ENCODE results near the gene FBXO27.

Gene FBXO27

GRCh38 chr19:39036581-39036980, 4.2 kb upstream of the FBXO27 start:
- H3K4me1 ChIP-seq (ENCODE audit: insufficient read depth, low read length, poor library complexity, severe bottlenecking) = no peaks in the 10 kb centered on the region
- no peaks in the 10 kb centered on the region for H3K36me3 ChIP-seq (ENCODE audit: insufficient read depth, low read length)
- no peak overlapping the region for H3K4me2 ChIP-seq (ENCODE audit: low read depth, low read length, poor library complexity, severe bottlenecking)
- no peaks in the 10 kb centered on the region for H3K27me3 ChIP-seq (ENCODE audit: insufficient read depth, low read length, poor library complexity, severe bottlenecking)
- no peak overlapping the region for H3K4me3 ChIP-seq (ENCODE audit: low read length, poor library complexity, severe bottlenecking)
- no peaks in the 10 kb centered on the region for H3K79me2 ChIP-seq (ENCODE audit: insufficient read depth, low read length)
- no peak overlapping the region for H2AFZ ChIP-seq (ENCODE audit: low read length)
- no peak overlapping the region for H3K9ac ChIP-seq (ENCODE audit: low read depth, low read length, poor library complexity, severe bottlenecking)
- no peaks in the 10 kb centered on the region for H4K20me1 ChIP-seq (ENCODE audit: insufficient read depth, low read length, poor library complexity, severe bottlenecking)
- no peaks in the 10 kb centered on the region for H3K9me2 ChIP-seq (replicated peaks; ENCODE audit: low read depth, low read length)
- no peaks in the 10 kb centered on the region for H3F3A ChIP-seq (ENCODE audit: low read depth)
- no peaks in the 10 kb centered on the region; the same call in 1 of the 2 replicates for H3K9me3 ChIP-seq (ENCODE audit: insufficient read depth, low read depth, low read length)
- TF ChIP-seq EZH2phosphoT487 (IDR thresholded peaks at IDR 0.05; ENCODE audit: borderline replicate concordance) (no peak), CTCF (conservative IDR thresholded peaks at IDR 0.05; ENCODE audit: low read length) (no peak)

DNA sequence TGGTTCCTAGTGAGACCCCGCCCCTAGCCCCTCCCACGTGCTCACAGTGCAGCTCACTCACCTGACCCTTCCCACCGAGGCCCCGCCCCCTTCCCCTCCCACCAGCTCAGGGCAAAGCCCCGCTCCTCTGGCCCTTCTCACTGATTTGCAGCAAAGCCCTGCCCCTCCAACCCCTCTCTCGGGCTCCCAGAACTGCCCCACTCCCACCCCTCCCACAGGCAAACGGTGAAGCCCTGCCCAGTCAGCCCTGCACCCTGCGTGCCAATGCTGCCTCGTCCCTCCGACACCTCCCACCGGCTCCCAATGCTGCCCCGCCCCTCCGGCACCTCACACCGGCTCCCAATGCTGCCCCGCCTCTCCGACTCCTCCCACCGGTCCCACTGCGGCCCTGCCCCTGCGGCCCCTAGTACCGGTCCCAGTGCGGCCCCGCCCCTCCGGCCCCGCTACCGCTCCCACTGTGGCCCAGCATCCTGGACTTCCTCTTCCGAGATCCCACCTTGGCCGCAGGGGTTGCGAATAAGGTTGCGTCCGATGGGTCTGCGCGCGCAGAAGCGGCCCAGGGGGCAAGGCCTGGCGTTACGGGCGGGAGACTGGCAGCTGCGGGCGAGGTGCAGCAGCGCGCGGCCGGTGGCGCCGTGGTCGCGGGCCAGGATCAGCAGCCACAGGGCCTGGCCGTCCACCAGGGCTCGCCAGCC, 834 bp downstream of the FBXO27 start:
- no peaks in the 10 kb centered on the region for H3K79me2 ChIP-seq (ENCODE audit: insufficient read depth, low read length)
- no peaks in the 10 kb centered on the region for H4K20me1 ChIP-seq (ENCODE audit: insufficient read depth, low read length, poor library complexity, severe bottlenecking)
- H3K9ac ChIP-seq (ENCODE audit: low read depth, low read length, poor library complexity, severe bottlenecking) = no peak overlapping the region
- no peaks in the 10 kb centered on the region for H3K4me1 ChIP-seq (ENCODE audit: insufficient read depth, low read length, poor library complexity, severe bottlenecking)
- H3K9me2 ChIP-seq (replicated peaks; ENCODE audit: low read depth, low read length) = no peaks in the 10 kb centered on the region
- H3F3A ChIP-seq (ENCODE audit: low read depth) = no peaks in the 10 kb centered on the region
- H3K27me3 ChIP-seq (ENCODE audit: insufficient read depth, low read length, poor library complexity, severe bottlenecking) = no peaks in the 10 kb centered on the region
- 0 out of 2 replicates have a peak overlapping the region, but pooled peaks have one; percentile 23 for H2AFZ ChIP-seq (ENCODE audit: low read length)
- no peak overlapping the region for H3K4me3 ChIP-seq (ENCODE audit: low read length, poor library complexity, severe bottlenecking)
- H3K36me3 ChIP-seq (ENCODE audit: insufficient read depth, low read length) = no peaks in the 10 kb centered on the region
- H3K9me3 ChIP-seq (ENCODE audit: insufficient read depth, low read depth, low read length) = no peaks in the 10 kb centered on the region
- H3K4me2 ChIP-seq (ENCODE audit: low read depth, low read length, poor library complexity, severe bottlenecking) = no peak overlapping the region
- no peak for TF ChIP-seq CTCF (conservative IDR thresholded peaks at IDR 0.05; ENCODE audit: low read length)
- TF ChIP-seq EZH2phosphoT487 (IDR thresholded peaks at IDR 0.05; ENCODE audit: borderline replicate concordance) = no peak

DNA sequence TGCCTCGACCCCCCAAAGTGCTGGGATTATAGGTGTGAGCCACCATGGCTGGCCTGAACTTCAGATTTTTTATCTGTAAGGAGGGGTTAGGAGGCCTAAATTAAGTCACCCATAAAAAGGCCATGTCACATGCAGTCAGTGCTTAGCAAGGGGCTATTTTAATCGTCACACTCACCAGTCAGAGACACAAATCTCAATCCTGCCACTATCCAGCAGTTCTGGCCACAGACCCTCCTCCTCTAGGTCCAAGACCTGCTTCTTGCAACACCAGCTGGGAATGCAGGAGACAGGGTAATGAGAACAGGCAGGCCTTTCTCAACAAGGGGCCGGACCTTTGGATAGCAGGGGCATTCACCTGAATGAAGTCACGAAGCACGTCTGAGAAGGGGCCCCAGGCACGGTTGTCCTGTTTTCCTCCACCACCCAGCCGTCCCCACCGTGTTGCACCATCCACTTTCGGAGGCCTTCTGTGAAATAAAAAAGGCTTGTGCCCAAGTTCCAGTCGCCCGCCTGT, 1.4 kb downstream of the FBXO27 start:
- Histone ChIP-seq H3K36me3 (ENCODE audit: insufficient read depth, low read length) (no peaks in the 10 kb centered on the region), H4K20me1 (ENCODE audit: insufficient read depth, low read length, poor library complexity, severe bottlenecking) (no peaks in the 10 kb centered on the region), H3K4me1 (ENCODE audit: insufficient read depth, low read length, poor library complexity, severe bottlenecking) (no peaks in the 10 kb centered on the region), H3K9me3 (ENCODE audit: insufficient read depth, low read depth, low read length) (no peaks in the 10 kb centered on the region), H3F3A (ENCODE audit: low read depth) (no peaks in the 10 kb centered on the region), H3K27me3 (ENCODE audit: insufficient read depth, low read length, poor library complexity, severe bottlenecking) (no peaks in the 10 kb centered on the region), H3K4me3 (ENCODE audit: low read length, poor library complexity, severe bottlenecking) (no peak overlapping the region), H3K79me2 (ENCODE audit: insufficient read depth, low read length) (no peaks in the 10 kb centered on the region), H3K9ac (ENCODE audit: low read depth, low read length, poor library complexity, severe bottlenecking) (no peak overlapping the region), H3K9me2 (replicated peaks; ENCODE audit: low read depth, low read length) (no peaks in the 10 kb centered on the region), H3K4me2 (ENCODE audit: low read depth, low read length, poor library complexity, severe bottlenecking) (no peak overlapping the region), H2AFZ (ENCODE audit: low read length) (0 out of 2 replicates have a peak overlapping the region, but pooled peaks have one; percentile 23)
- no peak for TF ChIP-seq EZH2phosphoT487 (IDR thresholded peaks at IDR 0.05; ENCODE audit: borderline replicate concordance)
- TF ChIP-seq CTCF (conservative IDR thresholded peaks at IDR 0.05; ENCODE audit: low read length) = no peak

Measured in Loucy (cell line).